ENCODE measurements around the gene ZNF813. TPM values are rescaled to one million over a fixed set of nuclear protein-coding genes. Genes with fewer than 3 reads are reported as not detected.
"Not testable (repeated sequence)": the region's sequence is repeated elsewhere in the genome, so short reads cannot be mapped to it uniquely, and the experiment has no call there.

ZNF813 gene
- total RNA-seq (2022): not detected in 2 replicates
- percentile 19 among the genes with signal in this experiment for Bru-seq, nascent RNA
- BruChase-seq, experiment 1, labeled RNA remaining after a 6-hour chase: percentile 26 among the genes with signal in this experiment
- BruChase-seq, experiment 2, labeled RNA remaining after a 2-hour chase: percentile 21 among the genes with signal in this experiment
- long read RNA-seq: 0 reads

GRCh38 chr19:53467485-53468262, at the start of gene ZNF813:
TSS of gene ZNF813 (plus strand) at chr19:53467733. CDS start at chr19:53483823, 16,090 bp downstream.
- CTCF ChIA-PET: no interaction called here
- no peak for TF ChIP-seq CTCF (IDR thresholded peaks at IDR 0.05; ENCODE audit: unreplicated experiment)
- no TSS peak for BruUV-seq (replicated peaks)
- intact Hi-C loops (cut with micrococcal nuclease; ENCODE audit: unreplicated experiment): no loop called here
- Mint-ChIP-seq H3K4me3 (ENCODE audit: low read depth, unreplicated experiment) (no peak within 1 kb of the TSS), H3K4me1 (ENCODE audit: low read depth, unreplicated experiment) (no peaks in the 10 kb centered on the region), H3K27me3 (ENCODE audit: unreplicated experiment) (no peaks in the 10 kb centered on the region), H3K9me3 (ENCODE audit: low read depth, unreplicated experiment) (peaks cover 28% of the 10 kb centered on the region), H3K36me3 (ENCODE audit: insufficient read depth, unreplicated experiment) (no peaks in the 10 kb centered on the region), H3K27ac (ENCODE audit: unreplicated experiment) (no peak within 1 kb of the TSS)
- DNase-seq: no peak

GRCh38 chr19:53420520-53421315, 46.8 kb upstream of the ZNF813 start:
- H3K9me3 Mint-ChIP-seq (ENCODE audit: low read depth, unreplicated experiment); H3K27me3 Mint-ChIP-seq (ENCODE audit: unreplicated experiment); intact Hi-C loops (cut with micrococcal nuclease; ENCODE audit: unreplicated experiment); H3K4me1 Mint-ChIP-seq (ENCODE audit: low read depth, unreplicated experiment); DNase-seq; H3K27ac Mint-ChIP-seq (ENCODE audit: unreplicated experiment); H3K4me3 Mint-ChIP-seq (ENCODE audit: low read depth, unreplicated experiment); CTCF ChIA-PET; BruUV-seq (replicated peaks); H3K36me3 Mint-ChIP-seq (ENCODE audit: insufficient read depth, unreplicated experiment): not testable (repeated sequence)

GRCh38 chr19:53422551-53422950, 45.0 kb upstream of the ZNF813 start:
- BruUV-seq (replicated peaks): no TSS peak
- no peaks in the 10 kb centered on the region for H3K27me3 Mint-ChIP-seq (ENCODE audit: unreplicated experiment)
- no peak for TF ChIP-seq CTCF (IDR thresholded peaks at IDR 0.05; ENCODE audit: unreplicated experiment)
- H3K36me3 Mint-ChIP-seq (ENCODE audit: insufficient read depth, unreplicated experiment): peaks cover 5% of the 10 kb centered on the region
- no peaks in the 10 kb centered on the region for H3K4me1 Mint-ChIP-seq (ENCODE audit: low read depth, unreplicated experiment)
- DNase-seq: no peak
- peaks cover 4% of the 10 kb centered on the region for H3K9me3 Mint-ChIP-seq (ENCODE audit: low read depth, unreplicated experiment)
- intact Hi-C loops (cut with micrococcal nuclease; ENCODE audit: unreplicated experiment): no loop called here
- no peak overlapping the region for H3K27ac Mint-ChIP-seq (ENCODE audit: unreplicated experiment)
- no peak overlapping the region for H3K4me3 Mint-ChIP-seq (ENCODE audit: low read depth, unreplicated experiment)
- CTCF ChIA-PET: interaction anchor here (0.6 kb wide), 1 partner anchor 94 kb away, joined by 6 read pairs; no protein-coding TSS in a partner anchor

GRCh38 chr19:53423074-53423473, 44.5 kb upstream of the ZNF813 start:
- CTCF ChIA-PET; H3K27ac Mint-ChIP-seq (ENCODE audit: unreplicated experiment); H3K4me1 Mint-ChIP-seq (ENCODE audit: low read depth, unreplicated experiment); H3K36me3 Mint-ChIP-seq (ENCODE audit: insufficient read depth, unreplicated experiment); H3K27me3 Mint-ChIP-seq (ENCODE audit: unreplicated experiment); BruUV-seq (replicated peaks); H3K9me3 Mint-ChIP-seq (ENCODE audit: low read depth, unreplicated experiment); H3K4me3 Mint-ChIP-seq (ENCODE audit: low read depth, unreplicated experiment); intact Hi-C loops (cut with micrococcal nuclease; ENCODE audit: unreplicated experiment); DNase-seq: not testable (repeated sequence)

- BruUV-seq (replicated peaks); H3K27ac Mint-ChIP-seq (ENCODE audit: unreplicated experiment); CTCF ChIA-PET; DNase-seq; H3K36me3 Mint-ChIP-seq (ENCODE audit: insufficient read depth, unreplicated experiment); H3K4me1 Mint-ChIP-seq (ENCODE audit: low read depth, unreplicated experiment); intact Hi-C loops (cut with micrococcal nuclease; ENCODE audit: unreplicated experiment); H3K4me3 Mint-ChIP-seq (ENCODE audit: low read depth, unreplicated experiment); H3K9me3 Mint-ChIP-seq (ENCODE audit: low read depth, unreplicated experiment); H3K27me3 Mint-ChIP-seq (ENCODE audit: unreplicated experiment): not testable (repeated sequence)
These were observed 43.9 kb upstream of the ZNF813 start for GRCh38 chr19:53423680-53424079.
